ENCODE results near the gene SCRN3. TPM values are rescaled to one million over a fixed set of nuclear protein-coding genes. Genes with fewer than 3 reads are reported as not detected.
"Not testable (repeated sequence)": the region's sequence is repeated elsewhere in the genome, so short reads cannot be mapped to it uniquely, and the experiment has no call there.

SCRN3 gene
- total RNA-seq, 3 donors from 2014 or later (not counting 1 experiment from before 2014, with no cell fraction given): 16.6 to 20.6 (median 16.9) TPM

DNA sequence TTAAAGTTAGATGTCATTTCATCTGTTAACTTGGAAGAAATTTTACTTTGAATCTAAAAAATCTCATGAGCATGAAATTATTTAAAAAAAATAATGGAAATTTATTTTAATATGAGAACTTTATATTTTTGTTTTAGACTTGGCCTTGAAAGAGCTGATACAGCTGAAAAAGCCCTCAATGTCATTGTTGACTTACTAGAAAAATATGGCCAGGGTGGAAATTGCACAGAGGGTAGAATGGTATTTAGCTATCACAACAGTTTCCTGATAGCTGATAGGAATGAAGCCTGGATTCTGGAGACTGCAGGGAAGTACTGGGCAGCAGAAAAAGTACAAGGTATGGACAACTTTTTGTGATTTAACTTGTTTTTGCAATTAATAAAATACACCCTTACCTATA, 5.3 kb downstream of the SCRN3 start:
- H3K36me3 Mint-ChIP-seq: peaks cover 9% of the 10 kb centered on the region
- H3K9me3 ChIP-seq (ENCODE audit: control insufficient read depth, insufficient read depth, low read length): no peaks in the 10 kb centered on the region
- H3K9me3 Mint-ChIP-seq: no peaks in the 10 kb centered on the region
- intact Hi-C loops (cut with micrococcal nuclease): no loop called here
- peaks cover 8% of the 10 kb centered on the region for H3K4me1 ChIP-seq (ENCODE audit: control insufficient read depth, insufficient read depth, low read length)
- no peak overlapping the region for H3K27ac ChIP-seq (ENCODE audit: low read length)
- H3K4me3 ChIP-seq (ENCODE audit: low read length): no peak overlapping the region
- TF ChIP-seq, protein P1, sequence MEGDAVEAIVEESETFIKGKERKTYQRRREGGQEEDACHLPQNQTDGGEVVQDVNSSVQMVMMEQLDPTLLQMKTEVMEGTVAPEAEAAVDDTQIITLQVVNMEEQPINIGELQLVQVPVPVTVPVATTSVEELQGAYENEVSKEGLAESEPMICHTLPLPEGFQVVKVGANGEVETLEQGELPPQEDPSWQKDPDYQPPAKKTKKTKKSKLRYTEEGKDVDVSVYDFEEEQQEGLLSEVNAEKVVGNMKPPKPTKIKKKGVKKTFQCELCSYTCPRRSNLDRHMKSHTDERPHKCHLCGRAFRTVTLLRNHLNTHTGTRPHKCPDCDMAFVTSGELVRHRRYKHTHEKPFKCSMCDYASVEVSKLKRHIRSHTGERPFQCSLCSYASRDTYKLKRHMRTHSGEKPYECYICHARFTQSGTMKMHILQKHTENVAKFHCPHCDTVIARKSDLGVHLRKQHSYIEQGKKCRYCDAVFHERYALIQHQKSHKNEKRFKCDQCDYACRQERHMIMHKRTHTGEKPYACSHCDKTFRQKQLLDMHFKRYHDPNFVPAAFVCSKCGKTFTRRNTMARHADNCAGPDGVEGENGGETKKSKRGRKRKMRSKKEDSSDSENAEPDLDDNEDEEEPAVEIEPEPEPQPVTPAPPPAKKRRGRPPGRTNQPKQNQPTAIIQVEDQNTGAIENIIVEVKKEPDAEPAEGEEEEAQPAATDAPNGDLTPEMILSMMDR (IDR thresholded peaks at IDR 0.05): no peak
- H3K36me3 ChIP-seq (ENCODE audit: control insufficient read depth, insufficient read depth, low read length): peaks cover 28% of the 10 kb centered on the region
- H3K27ac Mint-ChIP-seq: no peak overlapping the region
- ATAC-seq (no peak), DNase-seq (no peak)
- peaks cover 5 to 20% of the 10 kb centered on the region in 2 donors for H3K4me1 Mint-ChIP-seq
- no peaks in the 10 kb centered on the region for H3K27me3 ChIP-seq (ENCODE audit: control insufficient read depth, insufficient read depth, low read length)
- no peaks in the 10 kb centered on the region for H3K27me3 Mint-ChIP-seq (ENCODE audit: low read depth in 2 of 2)
- no peak overlapping the region for H3K4me3 Mint-ChIP-seq

DNA sequence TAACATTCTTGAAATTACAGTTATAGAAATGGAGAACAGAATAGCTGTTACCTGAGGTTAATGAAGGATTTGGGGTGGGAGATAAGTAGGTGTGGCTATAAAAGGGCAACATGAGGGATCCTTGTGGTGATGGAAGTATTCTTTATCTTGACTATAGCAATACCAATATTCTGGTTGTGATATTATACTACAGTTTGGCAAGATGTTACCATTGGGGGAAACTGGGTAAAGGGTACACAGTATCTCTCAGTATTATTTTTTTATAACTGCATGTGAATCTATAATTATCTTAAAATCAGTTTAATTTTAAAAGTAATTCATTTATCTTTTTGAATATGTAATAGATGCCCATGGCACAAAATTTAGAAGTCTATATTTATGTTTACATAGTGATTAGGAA, 8.1 kb downstream of the SCRN3 start:
- intact Hi-C loops (cut with micrococcal nuclease): no loop called here
- H3K36me3 Mint-ChIP-seq: peaks cover 9% of the 10 kb centered on the region
- H3K27me3 Mint-ChIP-seq (ENCODE audit: low read depth in 2 of 2): no peaks in the 10 kb centered on the region

DNA sequence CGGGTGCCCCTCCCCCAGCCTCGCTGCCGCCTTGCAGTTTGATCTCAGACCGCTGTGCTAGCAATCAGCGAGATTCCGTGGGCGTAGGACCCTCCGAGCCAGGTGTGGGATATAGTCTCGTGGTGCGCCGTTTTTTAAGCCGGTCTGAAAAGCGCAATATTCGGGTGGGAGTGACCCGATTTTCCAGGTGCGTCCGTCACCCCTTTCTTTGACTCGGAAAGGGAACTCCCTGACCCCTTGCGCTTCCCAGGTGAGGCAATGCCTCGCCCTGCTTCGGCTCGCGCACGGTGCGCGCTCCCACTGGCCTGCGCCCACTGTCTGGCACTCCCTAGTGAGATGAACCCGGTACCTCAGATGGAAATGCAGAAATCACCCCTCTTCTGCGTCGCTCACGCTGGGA, 14.5 kb downstream of the SCRN3 start:
- H3K36me3 ChIP-seq (ENCODE audit: control insufficient read depth, insufficient read depth, low read length); H3K4me3 ChIP-seq (ENCODE audit: low read length); H3K4me1 ChIP-seq (ENCODE audit: control insufficient read depth, insufficient read depth, low read length); H3K9me3 Mint-ChIP-seq; ATAC-seq; H3K27ac ChIP-seq (ENCODE audit: low read length); DNase-seq; intact Hi-C loops (cut with micrococcal nuclease); H3K27ac Mint-ChIP-seq; H3K27me3 Mint-ChIP-seq (ENCODE audit: low read depth in 2 of 2); H3K9me3 ChIP-seq (ENCODE audit: control insufficient read depth, insufficient read depth, low read length); H3K27me3 ChIP-seq (ENCODE audit: control insufficient read depth, insufficient read depth, low read length); H3K4me1 Mint-ChIP-seq; H3K36me3 Mint-ChIP-seq: not testable (repeated sequence)
- 98% methylated on average over 13 of the region's 31 CpGs for WGBS (ENCODE audit: insufficient coverage)
- peak overlapping the region; percentile 35 for H3K4me3 Mint-ChIP-seq

More for the DNA sequence above, 8.1 kb downstream of the SCRN3 start:
- H3K4me3 ChIP-seq (ENCODE audit: low read length): no peak overlapping the region
- Mint-ChIP-seq H3K4me3 (no peak overlapping the region), H3K9me3 (no peaks in the 10 kb centered on the region), H3K27ac (no peak overlapping the region), H3K4me1 (peaks cover 0 to under 1% of the 10 kb centered on the region in 2 donors)
- H3K27me3 ChIP-seq (ENCODE audit: control insufficient read depth, insufficient read depth, low read length): no peaks in the 10 kb centered on the region
- DNase-seq: no peak
- H3K4me1 ChIP-seq (ENCODE audit: control insufficient read depth, insufficient read depth, low read length): no peaks in the 10 kb centered on the region
- TF ChIP-seq, protein P1 (IDR thresholded peaks at IDR 0.05): no peak
- ATAC-seq: no peak
- peaks cover 28% of the 10 kb centered on the region for H3K36me3 ChIP-seq (ENCODE audit: control insufficient read depth, insufficient read depth, low read length)
- no peaks in the 10 kb centered on the region for H3K9me3 ChIP-seq (ENCODE audit: control insufficient read depth, insufficient read depth, low read length)
- H3K27ac ChIP-seq (ENCODE audit: low read length): no peak overlapping the region

DNA sequence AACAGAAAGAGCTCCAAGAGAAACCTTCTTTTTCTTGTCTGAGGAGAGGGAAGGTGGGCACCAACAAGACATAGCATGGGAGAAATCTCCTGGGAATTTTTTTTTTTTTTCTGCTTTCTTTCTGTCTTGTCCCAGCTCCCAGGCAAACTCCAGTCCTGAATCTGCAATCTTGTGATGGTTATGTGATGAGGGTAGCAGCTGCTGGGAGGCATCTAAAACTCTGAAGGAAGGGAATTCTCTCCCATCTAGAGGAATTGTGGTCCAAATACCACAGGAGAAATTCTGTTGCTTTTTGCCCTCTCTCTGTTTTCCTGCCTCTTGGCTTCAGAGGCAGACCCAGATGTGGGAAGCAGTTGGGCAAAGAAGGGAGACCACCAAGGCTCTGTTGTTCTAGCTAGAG, 16.7 kb downstream of the SCRN3 start:
- ATAC-seq: no peak
- intact Hi-C loops (cut with micrococcal nuclease): no loop called here
- no peak overlapping the region for H3K4me3 Mint-ChIP-seq
- no peaks in the 10 kb centered on the region for H3K27me3 ChIP-seq (ENCODE audit: control insufficient read depth, insufficient read depth, low read length)
- H3K27ac Mint-ChIP-seq: no peak overlapping the region
- no peaks in the 10 kb centered on the region for H3K27me3 Mint-ChIP-seq (ENCODE audit: low read depth in 2 of 2)
- H3K4me3 ChIP-seq (ENCODE audit: low read length): no peak overlapping the region
- H3K27ac ChIP-seq (ENCODE audit: low read length): no peak overlapping the region
- TF ChIP-seq, protein P1 (IDR thresholded peaks at IDR 0.05): no peak
- no peaks in the 10 kb centered on the region for H3K36me3 Mint-ChIP-seq
- no peaks in the 10 kb centered on the region for H3K9me3 Mint-ChIP-seq
- H3K4me1 Mint-ChIP-seq: peaks cover 5 to 6% of the 10 kb centered on the region in 2 donors
- DNase-seq: no peak
- no peaks in the 10 kb centered on the region for H3K4me1 ChIP-seq (ENCODE audit: control insufficient read depth, insufficient read depth, low read length)
- no peaks in the 10 kb centered on the region for H3K9me3 ChIP-seq (ENCODE audit: control insufficient read depth, insufficient read depth, low read length)
- peaks cover 3% of the 10 kb centered on the region for H3K36me3 ChIP-seq (ENCODE audit: control insufficient read depth, insufficient read depth, low read length)
